Neutrophil (primary cell): ENCODE data around the gene MAT2A.
A peak's percentile ranks its signal among the peaks of the same experiment; 100 is the strongest.

Experiments
- H3K27ac ChIP-seq: fragments of 200-600 bp; sonication (generic); 2 replicates; pipeline ENCODE4 v1.5.1; 2016; ENCODE audit warnings: mild to moderate bottlenecking, moderate library complexity
- H3K27me3 ChIP-seq: fragments of 200-600 bp; sonication (generic); 2 replicates; pipeline ENCODE4 v1.6.0; 2016; ENCODE audit warnings: mild to moderate bottlenecking
- H3K36me3 ChIP-seq: fragments of 200-600 bp; sonication (generic); 2 replicates; pipeline ENCODE4 v1.5.1; 2017
- H3K4me1 ChIP-seq, 2 experiments: fragments of 200-600 bp in 1 of 2; sonication (generic) in 1 of 2; 1 replicate in 1 of 2; 2 replicates in 1 of 2; pipeline versions ENCODE4 v1.5.1 to v1.6.1; 2013 to 2016; ENCODE audit warnings: low read depth in 1 of 2, low read length in 1 of 2, mild to moderate bottlenecking in 1 of 2, moderate library complexity in 1 of 2; ENCODE audit not compliant: control insufficient read depth in 1 of 2, insufficient read depth in 1 of 2
- H3K4me3 ChIP-seq, 2 experiments: fragments of 200-600 bp in 1 of 2; sonication (generic) in 1 of 2; 1 replicate in 1 of 2; 2 replicates in 1 of 2; pipeline ENCODE4 v1.5.1; 2013 to 2016; ENCODE audit warnings: low read depth in 1 of 2, low read length in 1 of 2, mild to moderate bottlenecking in 1 of 2, moderate library complexity in 1 of 2
- H3K9me3 ChIP-seq: fragments of 200-600 bp; sonication (generic); 2 replicates; pipeline ENCODE4 v1.5.1; 2016
- TF ChIP-seq, protein P1 (sequence below): fragments of 200-600 bp; sonication (generic); IDR thresholded peaks from 2 replicates; pipeline ENCODE4 v1.5.1; 2016; ENCODE audit warnings: antibody characterized with exemption

The MAT2A gene

GRCh38 chr2:85527787-85528186, 11.2 kb upstream of the MAT2A start:
- no peak overlapping the region for H3K27ac ChIP-seq
- H3K4me1 ChIP-seq: peaks cover 44 to 45% of the 10 kb centered on the region in 2 experiments
- TF ChIP-seq, protein P1, sequence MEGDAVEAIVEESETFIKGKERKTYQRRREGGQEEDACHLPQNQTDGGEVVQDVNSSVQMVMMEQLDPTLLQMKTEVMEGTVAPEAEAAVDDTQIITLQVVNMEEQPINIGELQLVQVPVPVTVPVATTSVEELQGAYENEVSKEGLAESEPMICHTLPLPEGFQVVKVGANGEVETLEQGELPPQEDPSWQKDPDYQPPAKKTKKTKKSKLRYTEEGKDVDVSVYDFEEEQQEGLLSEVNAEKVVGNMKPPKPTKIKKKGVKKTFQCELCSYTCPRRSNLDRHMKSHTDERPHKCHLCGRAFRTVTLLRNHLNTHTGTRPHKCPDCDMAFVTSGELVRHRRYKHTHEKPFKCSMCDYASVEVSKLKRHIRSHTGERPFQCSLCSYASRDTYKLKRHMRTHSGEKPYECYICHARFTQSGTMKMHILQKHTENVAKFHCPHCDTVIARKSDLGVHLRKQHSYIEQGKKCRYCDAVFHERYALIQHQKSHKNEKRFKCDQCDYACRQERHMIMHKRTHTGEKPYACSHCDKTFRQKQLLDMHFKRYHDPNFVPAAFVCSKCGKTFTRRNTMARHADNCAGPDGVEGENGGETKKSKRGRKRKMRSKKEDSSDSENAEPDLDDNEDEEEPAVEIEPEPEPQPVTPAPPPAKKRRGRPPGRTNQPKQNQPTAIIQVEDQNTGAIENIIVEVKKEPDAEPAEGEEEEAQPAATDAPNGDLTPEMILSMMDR: no peak
- H3K4me3 ChIP-seq: no peak overlapping the region
- H3K27me3 ChIP-seq: no peaks in the 10 kb centered on the region
- no peaks in the 10 kb centered on the region for H3K36me3 ChIP-seq
- H3K9me3 ChIP-seq: no peaks in the 10 kb centered on the region

- Histone ChIP-seq H3K9me3 (no peaks in the 10 kb centered on the region), H3K4me3 (no peak overlapping the region), H3K27ac (no peak overlapping the region), H3K4me1 (peaks cover 46 to 47% of the 10 kb centered on the region in 2 experiments), H3K27me3 (no peaks in the 10 kb centered on the region), H3K36me3 (no peaks in the 10 kb centered on the region)
- TF ChIP-seq, protein P1: no peak
Measured at GRCh38 chr2:85528355-85528754, 10.6 kb upstream of the MAT2A start.

DNA sequence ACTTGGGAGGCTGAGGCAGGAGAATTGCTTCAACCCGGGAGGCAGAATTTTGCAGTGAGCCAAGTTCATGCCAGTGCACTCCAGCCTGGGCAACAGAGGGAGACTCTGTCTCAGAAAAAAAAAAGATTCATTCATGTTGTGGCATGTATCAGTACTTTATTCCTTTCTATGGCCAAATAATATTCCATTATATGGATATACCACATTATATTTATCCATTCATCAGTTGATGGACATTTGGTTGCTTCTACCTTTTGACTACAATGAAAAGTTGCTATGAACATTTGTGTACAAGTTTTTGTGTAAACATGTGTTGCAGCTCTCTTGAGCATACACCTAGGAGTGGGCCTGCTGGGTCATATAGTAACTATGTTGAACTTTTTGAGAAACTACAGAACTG, 9.2 kb upstream of the MAT2A start:
- TF ChIP-seq, protein P1: no peak
- Histone ChIP-seq H3K4me1 (peaks cover 47% of the 10 kb centered on the region in 2 experiments), H3K36me3 (no peaks in the 10 kb centered on the region), H3K27ac (no peak overlapping the region), H3K4me3 (no peak overlapping the region), H3K9me3 (no peaks in the 10 kb centered on the region), H3K27me3 (no peaks in the 10 kb centered on the region)

- Histone ChIP-seq H3K27me3 (no peaks in the 10 kb centered on the region), H3K36me3 (no peaks in the 10 kb centered on the region), H3K27ac (peak overlapping the region; percentile 21), H3K4me3 (no peak overlapping the region), H3K4me1 (peaks cover 52 to 55% of the 10 kb centered on the region in 2 experiments), H3K9me3 (no peaks in the 10 kb centered on the region)
- TF ChIP-seq, protein P1: no peak
Measured at GRCh38 chr2:85531589-85531988, 7.4 kb upstream of the MAT2A start.

DNA sequence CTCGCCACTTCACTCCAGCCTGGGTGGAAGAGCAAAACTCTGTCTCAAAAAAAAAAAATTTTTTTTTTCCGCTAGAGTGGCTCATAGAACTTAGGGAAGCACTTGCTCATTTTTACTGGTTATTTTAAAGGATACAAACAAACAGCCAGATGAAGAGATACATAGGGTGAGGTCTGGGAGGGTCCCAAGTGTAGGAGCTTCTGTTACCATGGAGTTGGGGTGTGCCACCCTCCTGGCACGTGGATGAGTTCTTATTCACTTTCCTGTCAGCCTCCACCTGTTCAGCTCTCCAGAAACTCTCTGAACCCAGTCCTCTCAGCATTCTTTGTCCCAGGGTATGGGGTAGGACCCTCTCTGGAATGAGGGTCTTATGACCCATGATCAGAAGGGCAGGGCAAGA, 4.9 kb upstream of the MAT2A start:
- Histone ChIP-seq H3K4me3 (no peak overlapping the region), H3K9me3 (no peaks in the 10 kb centered on the region), H3K27ac (peak overlapping the region; percentile 77), H3K36me3 (no peaks in the 10 kb centered on the region), H3K4me1 (peaks cover 67 to 72% of the 10 kb centered on the region in 2 experiments), H3K27me3 (no peaks in the 10 kb centered on the region)
- TF ChIP-seq, protein P1: no peak

DNA sequence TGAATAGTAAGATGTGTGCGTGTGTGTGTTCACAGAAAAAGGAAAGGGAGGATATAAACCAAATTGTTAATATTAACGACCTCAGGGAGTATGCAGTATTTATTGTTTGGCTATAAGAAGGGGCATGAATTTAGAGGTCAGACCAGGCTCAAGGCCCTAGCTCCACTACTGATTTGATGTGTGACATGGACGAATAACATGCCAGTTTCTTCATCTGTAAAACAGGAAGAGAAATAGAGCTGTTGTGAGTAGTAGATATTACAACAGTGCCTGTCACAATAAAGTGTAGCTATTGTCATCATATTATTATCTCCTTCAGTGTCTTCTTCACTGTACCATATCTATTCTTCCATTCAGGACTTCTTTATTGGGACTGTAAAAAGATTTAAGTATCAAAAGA, 4.1 kb upstream of the MAT2A start:
- H3K9me3 ChIP-seq: no peaks in the 10 kb centered on the region

More for the DNA sequence above, 4.1 kb upstream of the MAT2A start:
- Histone ChIP-seq H3K36me3 (no peaks in the 10 kb centered on the region), H3K4me3 (peak overlapping the region in 1 of 2 experiments; percentile 11), H3K27ac (peak overlapping the region; percentile 77), H3K4me1 (peaks cover 71 to 75% of the 10 kb centered on the region in 2 experiments), H3K27me3 (no peaks in the 10 kb centered on the region)
- TF ChIP-seq, protein P1: no peak
